Cardiac fibroblast (primary cell): Measurements from ENCODE around the gene NBL1.

ENCODE experiments used
- DNase-seq, 2 donors: peaks; one replicate each; pipeline versions ENCODE4 v3.0.0 to v3.0.0-alpha.2; 2010; ENCODE audit warnings: low read depth in 2 of 2
- H3K4me3 ChIP-seq, 2 donors: replicated peaks in 1 of 2; 1 replicate in 1 of 2; 2 replicates in 1 of 2; pipeline ENCODE4 v1.5.1; 2011; ENCODE audit warnings: low read depth in 2 of 2, low read length in 2 of 2, mild to moderate bottlenecking in 2 of 2, moderate library complexity in 1 of 2
- CTCF ChIP-seq: IDR thresholded peaks from one replicate; pipeline ENCODE4 v1.5.1; 2011; ENCODE audit warnings: low read depth, mild to moderate bottlenecking, low read length, inconsistent platforms

Gene NBL1

GRCh38 chr1:19654386-19654785 is 10.3 kb downstream of the NBL1 start:
- peak in 1 of 2 donors; percentile 44 for DNase-seq
- TF ChIP-seq CTCF: no peak
- no peak overlapping the region for H3K4me3 ChIP-seq

GRCh38 chr1:19654886-19655717 is 11.0 kb downstream of the NBL1 start:
- no peak for TF ChIP-seq CTCF
- DNase-seq: no peak
- no peak overlapping the region for H3K4me3 ChIP-seq

- DNase-seq: no peak
- H3K4me3 ChIP-seq: no peak overlapping the region
- TF ChIP-seq CTCF: no peak
Measured at GRCh38 chr1:19655718-19656080, 11.6 kb downstream of the NBL1 start.

GRCh38 chr1:19656134-19656779 is 12.1 kb downstream of the NBL1 start:
- no peak for DNase-seq
- H3K4me3 ChIP-seq: no peak overlapping the region
- TF ChIP-seq CTCF: no peak

GRCh38 chr1:19656780-19657466 is 12.8 kb downstream of the NBL1 start:
- no peak overlapping the region for H3K4me3 ChIP-seq
- no peak for DNase-seq
- no peak for TF ChIP-seq CTCF

GRCh38 chr1:19657511-19657910 is 13.4 kb downstream of the NBL1 start:
- TF ChIP-seq CTCF: no peak
- no peak overlapping the region for H3K4me3 ChIP-seq

More at GRCh38 chr1:19657511-19657910, 13.4 kb downstream of the NBL1 start:
- no peak for DNase-seq
